Small intestine (tissue), 7 donors: ENCODE data around the gene TM9SF2. TPM values are rescaled to one million over a fixed set of nuclear protein-coding genes. Genes with fewer than 3 reads are reported as not detected.
A peak's percentile ranks its signal among the peaks of the same experiment; 100 is the strongest.

Source experiments
- DNase-seq, 2 donors: peaks; one replicate each; pipeline versions ENCODE4 v3.0.0 to v3.0.0-alpha.2; 2013
- FAIRE-seq: peaks from 2 replicates; lab custom pipeline; 2012; peaks lifted over from hg19 to GRCh38; lab: Jason Lieb, UNC
- H3K27ac ChIP-seq, 3 donors: one replicate each; pipeline ENCODE4 v1.5.1; 2013; ENCODE audit warnings: low read length in 2 of 3, mild to moderate bottlenecking in 2 of 3, control low read depth in 1 of 3, inconsistent platforms in 1 of 3, low read depth in 1 of 3, moderate library complexity in 1 of 3
- H3K27me3 ChIP-seq, 3 donors: one replicate each; pipeline ENCODE4 v1.6.1; 2013; ENCODE audit warnings: low read length in 3 of 3, inconsistent platforms in 1 of 3; ENCODE audit not compliant: control insufficient read depth in 3 of 3, insufficient read depth in 3 of 3
- H3K36me3 ChIP-seq, 3 donors: one replicate each; pipeline ENCODE4 v1.6.1; 2013; ENCODE audit warnings: low read length in 3 of 3, inconsistent platforms in 1 of 3, low read depth in 1 of 3, mild to moderate bottlenecking in 1 of 3, moderate library complexity in 1 of 3; ENCODE audit not compliant: control insufficient read depth in 3 of 3, insufficient read depth in 2 of 3
- H3K4me1 ChIP-seq, 3 donors: one replicate each; pipeline ENCODE4 v1.6.1; 2013; ENCODE audit warnings: low read length in 2 of 3, inconsistent platforms in 1 of 3, low read depth in 1 of 3, mild to moderate bottlenecking in 1 of 3, moderate library complexity in 1 of 3; ENCODE audit not compliant: control insufficient read depth in 3 of 3, insufficient read depth in 2 of 3
- H3K4me3 ChIP-seq, 3 donors: one replicate each; pipeline ENCODE4 v1.5.1; 2013; ENCODE audit warnings: low read length in 3 of 3, control low read depth in 1 of 3, inconsistent platforms in 1 of 3, low read depth in 1 of 3, mild to moderate bottlenecking in 1 of 3, moderate library complexity in 1 of 3
- H3K9me3 ChIP-seq, 2 donors: one replicate each; pipeline ENCODE4 v1.6.1; 2013; ENCODE audit warnings: low read depth in 1 of 2, low read length in 1 of 2; ENCODE audit not compliant: control insufficient read depth in 2 of 2, insufficient read depth in 1 of 2
- WGBS, 3 donors: extraction: QIAGEN DNeasy Blood & Tissue Kit; methylation state at CpG; one replicate each; pipeline ENCODE4 v1.1.7; 2013; 5-methylcytosine and 5-hydroxymethylcytosine counted together
- polyA plus RNA-seq, 4 donors: library from polyadenylated mRNA; stranded (reverse) in 3 of 4; unstranded in 1 of 4; fragments of 200-250 nt in 3 of 4; fragments of 120-200 nt in 1 of 4; gene quantifications; one replicate each; pipeline versions ENCODE4 v1.2.1 to v1.2.3, GENCODE V29; 2013
- donor health status: healthy with polysubstance abuse.
- donor health status: control.
- donor health status: control.
- donor health status: Bipolar disorder and iron deficiency.
- donor health status: healthy.

Gene TM9SF2
- polyA plus RNA-seq, 4 donors = 35.6 to 270 (median 92.3) TPM

DNA sequence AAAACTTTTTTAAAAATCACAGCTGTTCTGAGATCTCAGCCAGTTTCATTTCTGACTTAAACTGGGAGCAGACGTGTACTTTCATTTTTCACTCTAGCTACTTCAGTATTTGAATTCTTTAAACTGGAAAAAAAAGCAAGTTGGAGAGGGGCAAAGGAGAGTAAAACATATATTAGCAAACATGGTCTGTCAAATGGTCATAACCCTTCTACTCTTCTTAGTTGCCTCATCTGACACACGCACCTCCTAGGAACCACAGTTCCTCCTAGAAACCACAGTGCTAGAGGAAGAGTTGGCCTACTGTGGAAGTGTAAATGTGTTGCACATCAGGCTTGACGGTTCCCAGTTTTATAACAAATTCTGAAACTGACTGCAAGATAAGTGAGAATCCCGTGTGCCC is 47.2 kb downstream of the TM9SF2 start:
- Histone ChIP-seq H3K36me3 (peaks cover 11 to 38% (median 37%) of the 10 kb centered on the region in 3 donors), H3K4me3 (no peak overlapping the region), H3K9me3 (no peaks in the 10 kb centered on the region), H3K4me1 (no peaks in the 10 kb centered on the region), H3K27ac (no peak overlapping the region), H3K27me3 (no peaks in the 10 kb centered on the region)
- FAIRE-seq (no peak), DNase-seq (no peak)
- WGBS, 3 donors = 61 to 83% (median 66%) methylated on average over 4 of the region's 4 CpGs

DNA sequence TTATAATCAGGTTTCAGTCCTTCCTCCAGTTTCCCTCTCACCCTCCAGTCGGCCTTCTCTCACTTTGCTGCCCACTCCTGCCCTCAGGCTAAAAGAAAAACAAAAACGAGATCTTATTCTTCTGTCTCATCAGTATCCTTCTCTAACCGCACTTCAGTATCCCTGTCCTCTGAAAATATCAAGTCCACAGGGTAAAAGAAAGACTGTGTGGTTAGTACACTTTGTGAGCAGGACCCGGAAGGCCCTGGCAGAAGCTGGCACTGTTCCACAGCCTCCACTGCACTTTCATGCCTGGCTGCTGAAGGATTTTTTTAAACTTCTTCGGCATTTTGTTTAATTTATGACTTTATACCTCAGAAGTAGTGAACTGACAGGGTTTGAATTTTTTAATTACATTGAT is 51.8 kb downstream of the TM9SF2 start:
- Histone ChIP-seq H3K4me1 (peaks cover 0 to 3% (median 0%) of the 10 kb centered on the region in 3 donors), H3K27me3 (no peaks in the 10 kb centered on the region), H3K4me3 (no peak overlapping the region), H3K9me3 (no peaks in the 10 kb centered on the region), H3K36me3 (peaks cover 14 to 23% (median 22%) of the 10 kb centered on the region in 3 donors), H3K27ac (no peak overlapping the region)
- 77 to 88% (median 80%) methylated on average over 5 of the region's 5 CpGs for WGBS, 3 donors
- DNase-seq (no peak), FAIRE-seq (no peak)

DNA sequence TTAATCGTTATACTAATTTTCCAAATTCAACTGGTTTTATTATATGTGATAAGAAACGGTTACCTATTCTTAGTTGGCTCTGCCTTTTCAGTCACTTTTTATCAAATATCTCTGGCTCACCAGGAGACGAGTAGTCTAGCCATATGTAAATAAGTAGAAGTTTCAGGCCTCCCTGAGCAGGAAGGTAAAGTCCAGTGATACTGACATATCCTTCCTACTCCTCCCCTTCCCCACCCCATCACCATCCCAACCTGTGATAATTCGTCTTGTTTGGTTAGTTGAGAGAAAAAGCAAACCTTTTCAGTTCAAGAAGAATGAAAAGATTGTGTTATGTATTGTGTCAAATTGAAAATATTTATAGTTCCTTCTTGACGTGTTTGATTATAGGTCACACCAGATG is 53.9 kb downstream of the TM9SF2 start:
- Histone ChIP-seq H3K9me3 (no peaks in the 10 kb centered on the region), H3K27me3 (no peaks in the 10 kb centered on the region), H3K4me3 (no peak overlapping the region), H3K4me1 (peaks cover 0 to 14% (median 0%) of the 10 kb centered on the region in 3 donors), H3K36me3 (peaks cover 15 to 24% (median 19%) of the 10 kb centered on the region in 3 donors), H3K27ac (peak overlapping the region in 1 of 3 donors; percentile 75)
- FAIRE-seq (no peak), DNase-seq (peak in 1 of 2 donors; percentile 73)
- 58 to 68% (median 65%) methylated on average over 5 of the region's 5 CpGs for WGBS, 3 donors

DNA sequence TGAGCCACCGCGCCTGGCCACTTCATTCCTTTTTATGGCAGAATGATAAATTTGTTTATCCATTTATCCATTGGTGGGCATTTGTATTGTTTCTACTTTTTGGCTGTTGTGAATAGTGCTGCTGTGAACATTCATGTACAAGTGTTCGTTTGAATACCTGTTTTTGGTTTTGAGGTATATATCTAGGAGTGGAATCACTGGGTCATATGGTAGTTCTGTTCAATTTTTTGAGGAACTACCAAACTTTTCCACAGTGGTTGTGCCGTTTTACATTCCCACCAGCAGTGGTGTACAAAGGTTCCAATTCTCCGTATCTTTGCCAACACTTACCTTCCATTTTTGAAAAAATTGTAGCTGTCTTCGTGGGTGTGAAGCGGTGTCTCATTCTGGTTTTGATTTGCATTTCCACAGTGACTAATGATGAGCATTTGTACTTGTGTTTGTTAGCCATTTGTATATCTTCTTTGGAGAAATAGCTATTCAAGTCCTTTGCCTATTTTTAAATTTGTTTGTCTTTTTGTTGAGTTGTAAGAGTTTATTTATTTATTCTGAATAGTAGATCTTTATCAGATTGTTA is 55.7 kb downstream of the TM9SF2 start:
- Histone ChIP-seq H3K27ac (no peak overlapping the region), H3K9me3 (no peaks in the 10 kb centered on the region), H3K4me1 (peaks cover 0 to 15% (median 0%) of the 10 kb centered on the region in 3 donors), H3K36me3 (peaks cover 11 to 26% (median 14%) of the 10 kb centered on the region in 3 donors), H3K4me3 (no peak overlapping the region), H3K27me3 (no peaks in the 10 kb centered on the region)
- FAIRE-seq (no peak), DNase-seq (no peak)
- WGBS, 3 donors = 93 to 95% (median 93%) methylated on average over 7 of the region's 7 CpGs

DNA sequence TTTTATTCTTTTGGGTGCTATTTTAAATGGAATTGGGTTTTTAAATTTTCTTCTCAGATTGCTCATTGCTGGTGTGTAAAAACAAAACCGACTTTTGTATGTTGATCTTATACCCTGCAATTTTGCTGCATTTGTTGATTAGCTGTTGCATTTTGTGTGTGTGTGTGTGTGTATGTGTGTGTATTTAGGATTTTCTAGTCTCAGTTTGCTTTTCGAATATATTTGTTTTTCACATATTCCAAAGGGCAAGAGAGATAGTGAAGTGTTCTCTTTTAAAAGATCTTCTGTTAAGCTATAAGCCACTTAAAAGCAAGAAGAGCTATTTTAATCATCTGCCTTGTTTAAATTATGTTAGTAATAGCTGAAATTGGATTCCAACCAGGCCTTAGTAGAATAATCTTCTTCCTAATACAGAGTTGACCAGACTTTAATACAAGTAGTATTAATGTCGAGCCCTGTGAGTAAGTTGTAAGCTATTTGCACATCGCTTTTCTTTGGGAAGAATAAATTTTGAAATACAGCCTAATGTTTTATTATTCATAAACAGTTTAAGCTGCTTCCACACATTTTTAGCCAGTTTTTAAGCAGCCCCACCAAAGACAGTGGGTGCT is 57.4 kb downstream of the TM9SF2 start:
- Histone ChIP-seq H3K36me3 (peaks cover 3 to 18% (median 9%) of the 10 kb centered on the region in 3 donors), H3K27ac (peak overlapping the region in 1 of 3 donors; percentile 24), H3K27me3 (no peaks in the 10 kb centered on the region), H3K4me3 (no peak overlapping the region), H3K9me3 (no peaks in the 10 kb centered on the region), H3K4me1 (peaks cover 0 to 15% (median 0%) of the 10 kb centered on the region in 3 donors)
- WGBS, 3 donors = 65 to 72% (median 66%) methylated on average over 4 of the region's 4 CpGs
- FAIRE-seq (no peak), DNase-seq (no peak)

DNA sequence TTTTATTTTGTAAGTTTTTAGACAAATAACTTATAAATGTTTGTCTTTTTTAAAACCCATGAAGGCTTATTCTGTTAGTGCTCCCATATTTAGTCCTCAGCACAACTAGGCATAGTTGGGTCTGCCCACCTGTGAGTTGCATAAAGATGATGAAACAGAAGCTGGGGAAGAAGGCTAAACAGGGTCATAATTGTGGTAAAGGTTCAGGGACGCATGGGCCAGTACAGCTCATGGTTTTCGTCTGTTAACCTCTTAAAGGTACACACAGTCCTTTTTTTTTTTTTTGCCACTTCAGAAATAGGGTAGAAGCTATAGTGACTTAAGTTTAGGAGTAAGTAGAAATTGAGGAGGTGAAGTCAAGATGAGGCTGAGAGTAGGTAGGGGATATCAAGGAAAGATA is 58.3 kb downstream of the TM9SF2 start:
- 75 to 86% (median 77%) methylated on average over 2 of the region's 2 CpGs for WGBS, 3 donors
- no peak for FAIRE-seq
- peaks cover 3 to 20% (median 9%) of the 10 kb centered on the region in 3 donors for H3K36me3 ChIP-seq
- H3K4me1 ChIP-seq = peaks cover 0 to 15% (median 0%) of the 10 kb centered on the region in 3 donors
- no peaks in the 10 kb centered on the region for H3K9me3 ChIP-seq
- H3K4me3 ChIP-seq = no peak overlapping the region
- H3K27me3 ChIP-seq = no peaks in the 10 kb centered on the region
- H3K27ac ChIP-seq = peak overlapping the region in 1 of 3 donors; percentile 11
- peak in 1 of 2 donors; percentile 24 for DNase-seq

DNA sequence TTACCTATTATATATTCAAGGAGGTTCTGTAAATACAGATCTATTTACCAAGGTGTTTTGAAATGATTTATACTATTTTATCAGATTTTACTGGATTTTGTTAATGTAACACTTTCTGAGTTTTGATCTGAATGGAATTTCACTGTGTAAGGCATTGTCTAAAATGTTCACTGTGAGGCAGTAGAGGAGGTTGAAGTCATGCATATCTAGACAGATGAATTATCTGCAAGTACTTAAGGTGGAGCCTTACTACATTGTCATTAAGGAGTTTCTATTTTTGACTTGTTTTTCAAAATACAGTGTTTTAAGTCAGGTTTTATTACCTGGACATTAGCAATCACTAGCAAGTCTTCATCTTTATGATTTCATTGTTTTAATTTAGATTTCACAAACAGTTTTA is 62.1 kb downstream of the TM9SF2 start:
- Histone ChIP-seq H3K4me3 (no peak overlapping the region), H3K27me3 (no peaks in the 10 kb centered on the region), H3K36me3 (peaks cover 1 to 23% (median 4%) of the 10 kb centered on the region in 3 donors), H3K9me3 (peaks cover 0 to 6% of the 10 kb centered on the region in 2 donors), H3K4me1 (peaks cover 0 to 12% (median 0%) of the 10 kb centered on the region in 3 donors), H3K27ac (no peak overlapping the region)
- FAIRE-seq (no peak), DNase-seq (no peak)

DNA sequence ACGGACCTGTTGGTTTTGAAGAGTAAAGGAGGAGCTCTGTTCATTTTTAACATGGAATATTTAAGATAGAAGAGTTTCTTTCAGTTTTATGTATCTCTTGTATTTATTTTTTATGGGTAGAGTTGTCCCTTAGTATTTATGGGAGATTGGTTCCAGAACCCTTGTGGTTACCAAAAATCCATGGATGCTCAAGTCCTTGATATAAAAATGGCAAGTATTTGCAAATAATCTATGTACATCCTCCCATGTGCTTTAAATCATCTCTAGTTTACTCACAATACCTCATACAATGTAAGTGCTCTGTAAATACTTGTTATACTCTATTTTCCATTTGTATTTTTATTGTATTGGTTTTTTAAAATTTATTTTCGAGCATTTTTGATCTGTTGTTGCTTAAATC is 63.1 kb downstream of the TM9SF2 start:
- Histone ChIP-seq H3K4me3 (no peak overlapping the region), H3K4me1 (peaks cover 0 to 9% (median 0%) of the 10 kb centered on the region in 3 donors), H3K36me3 (peaks cover 1 to 23% (median 4%) of the 10 kb centered on the region in 3 donors), H3K27ac (no peak overlapping the region), H3K27me3 (no peaks in the 10 kb centered on the region), H3K9me3 (peaks cover 0 to 14% of the 10 kb centered on the region in 2 donors)
- DNase-seq (no peak), FAIRE-seq (no peak)
- 94 to 96% (median 95%) methylated on average over 2 of the region's 2 CpGs for WGBS, 3 donors
